HEK293 (cell line): ENCODE data around the gene CTIF.

Experiments used
- CTCF ChIA-PET: fragments of 350-600 bp; formaldehyde crosslinking; extraction: SDS; loops from one replicate; lab custom pipeline; 2021; ENCODE audit warnings: antibody characterized with exemption; lab: Yijun Ruan, JAX
- POLR2A ChIA-PET: fragments of 300-600 bp; formaldehyde crosslinking; extraction: SDS; loops from one replicate; lab custom pipeline; 2020; ENCODE audit warnings: antibody characterized with exemption, inconsistent platforms; lab: Yijun Ruan, JAX
- H3K27ac ChIP-seq: fragments of 200-500 bp; sonication (Bioruptor generic); 2 replicates; pipeline ENCODE4 v1.5.1; 2014; ENCODE audit warnings: low read depth, low read length, control low read depth, inconsistent platforms; ENCODE audit errors: extremely low read depth
- H3K36me3 ChIP-seq, 2 experiments: fragments of 200-500 bp in 1 of 2; sonication (Bioruptor generic) in 1 of 2; 1 replicate in 1 of 2; 2 replicates in 1 of 2; pipeline ENCODE4 v1.5.1; 2014 to 2017; ENCODE audit warnings: inconsistent platforms in 2 of 2, low read length in 2 of 2; ENCODE audit not compliant: control insufficient read depth in 2 of 2, insufficient read depth in 1 of 2
- H3K4me1 ChIP-seq: fragments of 200-500 bp; sonication (Bioruptor generic); 2 replicates; pipeline ENCODE4 v1.5.1; 2014; ENCODE audit warnings: mild to moderate bottlenecking, low read length, inconsistent platforms; ENCODE audit not compliant: control insufficient read depth, insufficient read depth
- H3K4me3 ChIP-seq: 2 replicates; pipeline ENCODE4 v1.5.1; 2011; ENCODE audit warnings: low read depth, mild to moderate bottlenecking, control low read depth, low read length, moderate library complexity
- H3K9me3 ChIP-seq: fragments of 200-500 bp; sonication (Bioruptor generic); 2 replicates; pipeline ENCODE4 v1.5.1; 2014; ENCODE audit warnings: low read depth, low read length, inconsistent platforms; ENCODE audit not compliant: control insufficient read depth, insufficient read depth
- GLI4 ChIP-seq: fragments of 450-650 bp; formaldehyde crosslinking; IDR thresholded peaks from 2 replicates; pipeline ENCODE4 v1.5.1; 2016; ENCODE audit warnings: missing biosample characterization, missing genetic modification characterization
- IKZF3 ChIP-seq: fragments of 450-650 bp; IDR thresholded peaks from 2 replicates; pipeline ENCODE4 v1.5.0; 2018; ENCODE audit warnings: missing biosample characterization, mild to moderate bottlenecking, missing genetic modification characterization, moderate library complexity
- ZNF341 ChIP-seq: fragments of 450-650 bp; formaldehyde crosslinking; IDR thresholded peaks from 2 replicates; pipeline ENCODE4; 2016; ENCODE audit warnings: low read depth, missing biosample characterization, missing genetic modification characterization
- ZNF354C ChIP-seq: fragments of 450-650 bp; formaldehyde crosslinking; IDR thresholded peaks from 2 replicates; pipeline ENCODE4 v1.5.1; 2016; ENCODE audit warnings: missing biosample characterization, missing genetic modification characterization, low read depth, borderline replicate concordance
- ZNF362 ChIP-seq: fragments of 450-650 bp; formaldehyde crosslinking; IDR thresholded peaks from 2 replicates; pipeline ENCODE4 v1.5.1; 2016; ENCODE audit warnings: missing biosample characterization, missing genetic modification characterization
- ZNF416 ChIP-seq: fragments of 450-650 bp; formaldehyde crosslinking; IDR thresholded peaks from 2 replicates; pipeline ENCODE4 v1.5.1; 2016; ENCODE audit warnings: missing biosample characterization, missing genetic modification characterization
- ZNF510 ChIP-seq: fragments of 450-650 bp; formaldehyde crosslinking; IDR thresholded peaks from 2 replicates; pipeline ENCODE4 v1.5.1; 2018; ENCODE audit warnings: mild to moderate bottlenecking, missing genetic modification characterization, missing biosample characterization; ENCODE audit not compliant: insufficient replicate concordance
- ZNF513 ChIP-seq: fragments of 450-650 bp; IDR thresholded peaks from 2 replicates; pipeline ENCODE4 v1.5.1; 2018; ENCODE audit warnings: missing biosample characterization, missing genetic modification characterization
- ZNF549 ChIP-seq: fragments of 450-650 bp; IDR thresholded peaks from 2 replicates; pipeline ENCODE4 v1.5.1; 2018; ENCODE audit warnings: missing biosample characterization, missing genetic modification characterization, mild to moderate bottlenecking, inconsistent platforms, moderate library complexity
- ZNF600 ChIP-seq: fragments of 450-650 bp; formaldehyde crosslinking; IDR thresholded peaks from 2 replicates; pipeline ENCODE4 v1.5.1; 2016; ENCODE audit warnings: missing biosample characterization, missing genetic modification characterization
- ZNF626 ChIP-seq: fragments of 450-650 bp; sonication (Bioruptor Pico); formaldehyde crosslinking; IDR thresholded peaks from 2 replicates; pipeline ENCODE4 v1.5.1; 2018; ENCODE audit warnings: missing biosample characterization, missing genetic modification characterization, inconsistent platforms
- ZNF76 ChIP-seq: fragments of 450-650 bp; formaldehyde crosslinking; IDR thresholded peaks from 2 replicates; pipeline ENCODE4; 2016; ENCODE audit warnings: low read depth, missing biosample characterization, missing genetic modification characterization, borderline replicate concordance
- TF ChIP-seq, protein P1 (sequence below): fragments of 450-650 bp; formaldehyde crosslinking; IDR thresholded peaks from 2 replicates; pipeline ENCODE4 v1.5.1; 2017; ENCODE audit warnings: missing biosample characterization, missing genetic modification characterization
- TF ChIP-seq, protein P2 (sequence below): fragments of 450-650 bp; formaldehyde crosslinking; IDR thresholded peaks from 2 replicates; pipeline ENCODE4 v1.5.1; 2016; ENCODE audit warnings: missing biosample characterization, missing genetic modification characterization
- TF ChIP-seq, protein P3 (sequence below): fragments of 450-650 bp; formaldehyde crosslinking; IDR thresholded peaks from 2 replicates; pipeline ENCODE4 v1.5.1; 2017; ENCODE audit warnings: missing biosample characterization, missing genetic modification characterization

The CTIF gene

GRCh38 chr18:48581206-48581605 is 42.4 kb downstream of the CTIF start:
- H3K9me3 ChIP-seq: no peaks in the 10 kb centered on the region
- 0 out of 2 replicates have a peak, but pooled peaks cover 3% of the 10 kb centered on the region for H3K4me1 ChIP-seq
- H3K27ac ChIP-seq: no peak overlapping the region
- ChIA-PET CTCF (interaction anchor here (0.6 to 0.7 kb wide), 2 partner anchors 15 to 66 kb away, joined by 3 to 4 read pairs; no protein-coding TSS in a partner anchor), POLR2A (no interaction called here)
- peak; percentile 36; the same call in 1 of the 2 replicates for TF ChIP-seq ZNF341 (tag by site-specific recombination)
- no peak for TF ChIP-seq ZNF549 (tag by site-specific recombination)
- H3K36me3 ChIP-seq: no peaks in the 10 kb centered on the region
- no peak overlapping the region for H3K4me3 ChIP-seq

GRCh38 chr18:48581941-48582340 is 43.1 kb downstream of the CTIF start:
- ChIA-PET CTCF (no interaction called here), POLR2A (no interaction called here)
- Histone ChIP-seq H3K27ac (no peak overlapping the region), H3K4me1 (0 out of 2 replicates have a peak, but pooled peaks cover 3% of the 10 kb centered on the region), H3K4me3 (no peak overlapping the region), H3K9me3 (no peaks in the 10 kb centered on the region), H3K36me3 (no peaks in the 10 kb centered on the region)
- TF ChIP-seq, protein P1, sequence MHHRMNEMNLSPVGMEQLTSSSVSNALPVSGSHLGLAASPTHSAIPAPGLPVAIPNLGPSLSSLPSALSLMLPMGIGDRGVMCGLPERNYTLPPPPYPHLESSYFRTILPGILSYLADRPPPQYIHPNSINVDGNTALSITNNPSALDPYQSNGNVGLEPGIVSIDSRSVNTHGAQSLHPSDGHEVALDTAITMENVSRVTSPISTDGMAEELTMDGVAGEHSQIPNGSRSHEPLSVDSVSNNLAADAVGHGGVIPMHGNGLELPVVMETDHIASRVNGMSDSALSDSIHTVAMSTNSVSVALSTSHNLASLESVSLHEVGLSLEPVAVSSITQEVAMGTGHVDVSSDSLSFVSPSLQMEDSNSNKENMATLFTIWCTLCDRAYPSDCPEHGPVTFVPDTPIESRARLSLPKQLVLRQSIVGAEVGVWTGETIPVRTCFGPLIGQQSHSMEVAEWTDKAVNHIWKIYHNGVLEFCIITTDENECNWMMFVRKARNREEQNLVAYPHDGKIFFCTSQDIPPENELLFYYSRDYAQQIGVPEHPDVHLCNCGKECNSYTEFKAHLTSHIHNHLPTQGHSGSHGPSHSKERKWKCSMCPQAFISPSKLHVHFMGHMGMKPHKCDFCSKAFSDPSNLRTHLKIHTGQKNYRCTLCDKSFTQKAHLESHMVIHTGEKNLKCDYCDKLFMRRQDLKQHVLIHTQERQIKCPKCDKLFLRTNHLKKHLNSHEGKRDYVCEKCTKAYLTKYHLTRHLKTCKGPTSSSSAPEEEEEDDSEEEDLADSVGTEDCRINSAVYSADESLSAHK: no peak
- TF ChIP-seq ZNF510 (tag by site-specific recombination) (no peak), ZNF354C (tag by site-specific recombination) (no peak), ZNF416 (no peak), ZNF626 (no peak), GLI4 (tag by site-specific recombination) (no peak), IKZF3 (no peak), ZNF513 (tag by site-specific recombination) (no peak), ZNF600 (tag by site-specific recombination) (no peak), ZNF76 (tag by site-specific recombination) (no peak), ZNF362 (no peak)
- TF ChIP-seq, protein P2, sequence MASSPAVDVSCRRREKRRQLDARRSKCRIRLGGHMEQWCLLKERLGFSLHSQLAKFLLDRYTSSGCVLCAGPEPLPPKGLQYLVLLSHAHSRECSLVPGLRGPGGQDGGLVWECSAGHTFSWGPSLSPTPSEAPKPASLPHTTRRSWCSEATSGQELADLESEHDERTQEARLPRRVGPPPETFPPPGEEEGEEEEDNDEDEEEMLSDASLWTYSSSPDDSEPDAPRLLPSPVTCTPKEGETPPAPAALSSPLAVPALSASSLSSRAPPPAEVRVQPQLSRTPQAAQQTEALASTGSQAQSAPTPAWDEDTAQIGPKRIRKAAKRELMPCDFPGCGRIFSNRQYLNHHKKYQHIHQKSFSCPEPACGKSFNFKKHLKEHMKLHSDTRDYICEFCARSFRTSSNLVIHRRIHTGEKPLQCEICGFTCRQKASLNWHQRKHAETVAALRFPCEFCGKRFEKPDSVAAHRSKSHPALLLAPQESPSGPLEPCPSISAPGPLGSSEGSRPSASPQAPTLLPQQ: no peak
- TF ChIP-seq, protein P3, sequence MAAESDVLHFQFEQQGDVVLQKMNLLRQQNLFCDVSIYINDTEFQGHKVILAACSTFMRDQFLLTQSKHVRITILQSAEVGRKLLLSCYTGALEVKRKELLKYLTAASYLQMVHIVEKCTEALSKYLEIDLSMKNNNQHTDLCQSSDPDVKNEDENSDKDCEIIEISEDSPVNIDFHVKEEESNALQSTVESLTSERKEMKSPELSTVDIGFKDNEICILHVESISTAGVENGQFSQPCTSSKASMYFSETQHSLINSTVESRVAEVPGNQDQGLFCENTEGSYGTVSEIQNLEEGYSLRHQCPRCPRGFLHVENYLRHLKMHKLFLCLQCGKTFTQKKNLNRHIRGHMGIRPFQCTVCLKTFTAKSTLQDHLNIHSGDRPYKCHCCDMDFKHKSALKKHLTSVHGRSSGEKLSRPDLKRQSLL (tag by site-specific recombination): no peak
